KOPT-K1 (cell line): ENCODE results near the gene ANAPC7.
"Not testable (repeated sequence)": the region's sequence is repeated elsewhere in the genome, so short reads cannot be mapped to it uniquely, and the experiment has no call there.

Source experiments
- H3K27ac ChIP-seq: fragments of 200-600 bp; sonication (generic); 2 replicates; pipeline ENCODE4 v1.5.1; 2016; ENCODE audit warnings: antibody characterized with exemption, mild to moderate bottlenecking, low read depth, low read length; ENCODE audit not compliant: poor library complexity, severe bottlenecking
- H3K36me3 ChIP-seq: fragments of 200-600 bp; sonication (generic); 2 replicates; pipeline ENCODE4 v1.5.1; 2017; ENCODE audit warnings: antibody characterized with exemption, mild to moderate bottlenecking, low read length, moderate library complexity; ENCODE audit not compliant: insufficient read depth
- H3K9me3 ChIP-seq: fragments of 200-600 bp; sonication (generic); 2 replicates; pipeline ENCODE4 v1.5.1; 2017; ENCODE audit warnings: antibody characterized with exemption, low read length, mild to moderate bottlenecking; ENCODE audit not compliant: insufficient read depth, poor library complexity, severe bottlenecking

Gene ANAPC7

GRCh38 chr12:110366321-110367142, 37.0 kb downstream of the ANAPC7 start:
- H3K9me3 ChIP-seq = no peaks in the 10 kb centered on the region
- peaks cover 22% of the 10 kb centered on the region for H3K36me3 ChIP-seq
- H3K27ac ChIP-seq = peak overlapping the region; percentile 16

DNA sequence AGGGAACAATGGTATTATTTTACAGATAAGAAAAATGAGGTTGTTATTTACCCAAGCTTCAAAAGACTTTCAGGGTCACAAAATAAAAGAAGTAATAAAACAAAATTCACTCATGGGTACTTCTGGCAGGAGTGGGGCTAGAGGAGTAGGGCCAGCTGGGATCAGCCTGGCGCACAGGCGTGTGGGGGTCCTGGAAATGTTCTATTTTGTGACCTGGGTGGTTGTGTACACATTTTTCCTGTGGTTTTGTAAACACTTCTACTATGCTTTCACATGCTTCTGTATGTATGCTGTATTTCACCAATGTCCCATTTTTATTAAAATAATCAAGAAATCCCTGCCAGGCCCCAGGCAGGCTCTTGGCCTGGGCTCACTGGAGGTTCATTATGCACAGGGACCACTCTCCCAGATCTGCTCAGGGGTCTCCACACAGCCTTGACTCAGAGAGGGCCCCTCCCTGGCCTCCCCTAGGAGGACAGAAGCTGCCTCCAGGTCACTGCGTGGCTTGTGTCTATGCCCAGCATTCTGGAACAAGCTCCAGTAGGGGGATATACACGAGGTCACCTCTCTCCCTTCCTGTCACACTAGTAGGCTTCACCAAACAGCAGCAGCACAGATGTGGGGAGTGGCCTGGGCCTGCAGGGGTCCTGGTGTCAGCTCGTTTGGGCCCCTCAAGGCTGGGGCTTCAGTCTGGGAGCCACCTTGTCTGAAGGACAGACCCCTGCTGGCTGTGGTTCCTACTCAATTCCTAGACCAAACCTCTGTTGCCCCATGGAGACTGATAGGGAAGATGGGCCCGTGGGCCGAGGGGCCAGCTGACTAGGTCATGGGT, 37.8 kb downstream of the ANAPC7 start:
- Histone ChIP-seq H3K27ac (peak overlapping the region; percentile 16), H3K9me3 (no peaks in the 10 kb centered on the region), H3K36me3 (peaks cover 14% of the 10 kb centered on the region)

GRCh38 chr12:110361216-110361615, 42.3 kb downstream of the ANAPC7 start:
- Histone ChIP-seq H3K9me3 (no peaks in the 10 kb centered on the region), H3K27ac (no peak overlapping the region), H3K36me3 (no peaks in the 10 kb centered on the region)

DNA sequence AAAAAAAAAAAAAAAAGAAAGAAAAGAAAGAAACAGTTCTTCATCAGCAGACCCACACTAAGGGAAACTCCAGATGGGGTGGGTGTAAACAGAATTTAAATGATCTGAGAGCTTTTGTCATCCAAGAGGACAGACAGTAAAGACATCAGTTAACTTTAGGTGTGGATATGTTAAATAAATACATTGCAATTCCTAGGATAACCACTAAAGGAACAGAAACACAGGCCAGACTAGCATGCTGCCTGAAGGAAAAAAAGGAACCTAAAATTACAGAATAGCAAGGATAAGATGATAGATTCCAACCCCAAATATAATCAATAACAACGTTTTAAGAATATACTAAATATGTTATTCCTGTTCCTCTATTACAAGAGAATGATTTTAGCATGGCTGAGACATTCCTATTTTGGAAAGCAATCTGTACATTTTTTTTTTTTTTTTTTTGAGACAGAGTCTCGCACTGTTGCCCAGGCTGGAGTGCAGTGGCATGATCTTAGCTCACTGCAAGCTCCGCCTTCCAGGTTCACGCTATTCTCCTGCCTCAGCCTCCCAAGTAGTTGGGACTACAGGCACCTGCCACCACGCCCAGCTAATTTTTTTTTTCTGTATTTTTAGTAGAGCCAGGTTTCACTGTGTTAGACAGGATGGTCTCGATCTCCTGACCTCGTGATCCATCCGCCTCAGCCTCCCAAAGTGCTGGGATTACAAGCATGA, 45.0 kb downstream of the ANAPC7 start:
- H3K36me3 ChIP-seq, H3K27ac ChIP-seq, H3K9me3 ChIP-seq: not testable (repeated sequence)

GRCh38 chr12:110355073-110355472, 48.4 kb downstream of the ANAPC7 start:
- H3K36me3 ChIP-seq = peaks cover 16% of the 10 kb centered on the region
- H3K27ac ChIP-seq = no peak overlapping the region
- H3K9me3 ChIP-seq = no peaks in the 10 kb centered on the region

DNA sequence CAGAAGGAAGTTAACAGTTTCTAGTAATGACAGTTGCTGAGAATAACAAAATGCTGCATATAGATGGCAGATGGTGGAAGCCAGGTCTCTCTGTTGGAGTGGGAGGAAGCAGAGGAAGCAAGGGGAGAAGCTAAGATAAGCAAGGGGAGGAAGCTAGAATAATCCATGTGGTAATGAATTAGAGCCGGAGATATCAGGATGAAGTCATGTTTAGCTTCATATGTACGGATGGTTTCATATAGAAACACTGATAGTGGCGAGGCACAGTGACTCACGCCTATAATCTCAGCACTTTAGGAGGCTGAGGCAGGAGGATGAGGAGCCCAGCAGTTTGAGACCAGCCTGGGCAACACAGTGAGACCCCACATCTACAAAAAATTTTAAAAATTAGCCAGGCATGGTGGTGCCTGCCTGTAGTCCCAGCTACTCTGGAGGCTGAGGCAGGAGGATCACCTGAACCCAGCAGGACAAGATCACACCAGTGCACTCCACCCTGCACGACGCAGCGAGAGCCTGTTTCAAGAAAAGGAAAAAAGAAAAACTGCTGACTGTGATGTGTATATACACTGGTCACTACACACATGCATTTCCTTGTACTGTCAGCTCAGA, 49.2 kb downstream of the ANAPC7 start:
- no peaks in the 10 kb centered on the region for H3K9me3 ChIP-seq
- H3K36me3 ChIP-seq = peaks cover 24% of the 10 kb centered on the region
- no peak overlapping the region for H3K27ac ChIP-seq

DNA sequence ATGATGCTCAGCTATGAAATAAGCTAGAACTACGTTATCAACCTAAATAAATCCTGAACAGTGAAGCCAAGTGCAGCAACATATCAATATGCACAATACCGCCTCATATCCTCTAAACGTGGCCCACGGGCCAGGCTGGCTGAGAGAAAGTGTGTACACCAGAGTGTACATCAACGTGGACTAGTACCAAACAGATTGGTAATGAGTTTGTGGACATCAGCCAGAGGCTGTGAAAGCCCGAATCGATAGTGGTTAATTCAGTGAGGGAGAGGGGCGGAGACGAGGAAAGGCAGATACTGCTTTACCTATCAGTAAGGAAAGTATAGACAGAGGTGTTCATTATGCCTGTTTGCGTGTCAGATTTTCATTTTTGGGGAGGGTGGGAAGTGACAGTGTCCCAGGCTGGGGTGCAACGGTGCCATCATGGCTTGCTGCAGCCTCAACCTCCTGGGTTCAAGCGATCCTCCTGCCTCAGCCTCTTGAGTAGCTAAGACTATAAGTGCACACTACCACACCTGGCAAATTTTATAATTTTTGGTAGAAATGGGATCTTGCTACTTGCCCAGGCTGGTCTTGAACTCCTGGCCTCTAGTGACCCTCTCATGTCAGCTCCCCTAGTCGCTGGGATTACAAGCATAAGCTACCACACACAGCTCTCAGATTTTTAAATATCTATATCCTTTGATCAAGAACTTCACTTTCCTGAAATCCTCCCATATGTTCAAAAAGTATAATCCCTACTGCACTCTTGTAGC, 50.1 kb downstream of the ANAPC7 start:
- no peak overlapping the region for H3K27ac ChIP-seq
- H3K9me3 ChIP-seq = no peaks in the 10 kb centered on the region
- peaks cover 33% of the 10 kb centered on the region for H3K36me3 ChIP-seq

DNA sequence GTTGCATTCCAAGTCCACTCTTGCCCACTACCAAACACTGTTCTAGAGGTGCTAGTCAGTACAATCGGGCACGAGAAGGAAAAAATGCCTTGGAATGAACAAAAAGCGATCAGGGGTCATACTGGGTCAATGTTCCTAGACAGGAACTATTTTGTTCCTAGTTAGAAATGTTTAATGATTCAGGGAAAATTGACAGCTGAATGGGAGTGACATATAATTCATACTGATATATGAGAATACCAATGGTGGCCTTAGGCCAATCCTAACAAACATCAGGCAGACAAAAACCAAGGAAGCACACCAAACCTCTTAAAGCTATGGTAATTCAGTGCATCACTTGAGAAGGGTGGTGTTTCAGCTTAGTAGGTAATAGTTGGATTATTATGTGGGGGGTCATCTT, 51.1 kb downstream of the ANAPC7 start:
- H3K27ac ChIP-seq = no peak overlapping the region
- no peaks in the 10 kb centered on the region for H3K9me3 ChIP-seq
- peaks cover 43% of the 10 kb centered on the region for H3K36me3 ChIP-seq

DNA sequence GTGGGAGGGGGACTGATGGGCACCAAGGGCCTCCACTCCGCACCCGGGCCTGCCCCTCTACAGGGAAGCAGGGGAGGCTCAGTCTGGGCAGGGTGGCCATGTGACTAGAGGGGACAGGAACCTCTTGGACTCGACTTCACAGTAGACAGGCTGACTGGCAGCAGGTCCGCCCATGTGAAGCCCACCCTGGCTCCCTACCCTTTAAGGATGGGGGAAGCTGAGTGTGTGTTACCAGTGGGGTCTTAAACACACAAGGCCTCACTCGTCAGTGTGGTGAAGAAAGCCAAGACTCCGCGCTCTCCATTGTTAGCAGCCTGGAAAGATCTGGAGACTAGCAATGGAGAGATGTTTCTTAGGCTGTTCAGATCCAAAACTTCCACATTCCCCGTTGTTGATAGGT, 52.4 kb downstream of the ANAPC7 start:
- peaks cover 55% of the 10 kb centered on the region for H3K36me3 ChIP-seq
- H3K27ac ChIP-seq = no peak overlapping the region
- H3K9me3 ChIP-seq = no peaks in the 10 kb centered on the region

DNA sequence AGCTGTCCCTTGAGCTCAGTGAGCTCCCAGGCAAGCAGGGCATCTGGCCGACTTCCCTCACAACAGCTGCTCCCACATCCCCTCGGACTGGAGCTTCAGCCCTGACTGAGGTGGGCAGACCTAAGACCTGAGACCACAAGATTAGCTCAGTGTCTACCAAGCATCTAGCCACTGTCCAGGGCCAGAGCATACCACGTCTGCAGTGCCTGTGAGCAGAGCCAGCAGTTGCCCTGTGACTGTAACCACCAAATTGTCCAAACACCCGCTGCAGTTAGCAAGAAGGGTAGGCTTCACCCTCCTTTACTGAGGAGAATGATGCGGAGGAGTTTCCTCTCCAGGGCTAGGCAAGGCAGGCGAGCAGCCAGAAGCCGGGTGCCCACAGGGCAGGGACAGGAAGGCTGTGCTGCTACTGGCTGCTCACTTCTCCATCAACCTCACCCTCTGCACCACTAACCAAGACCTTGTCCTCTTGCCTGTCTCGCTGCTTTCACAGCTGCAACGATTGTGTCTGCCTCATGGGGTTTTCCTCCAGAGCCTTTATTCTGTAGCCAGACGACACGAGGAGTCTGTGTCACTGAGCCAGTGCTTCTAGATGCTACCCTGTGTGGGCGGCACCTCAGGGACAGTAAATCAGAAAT, 53.9 kb downstream of the ANAPC7 start:
- no peak overlapping the region for H3K27ac ChIP-seq
- no peaks in the 10 kb centered on the region for H3K9me3 ChIP-seq
- H3K36me3 ChIP-seq = peaks cover 70% of the 10 kb centered on the region

GRCh38 chr12:110349096-110349495, 54.4 kb downstream of the ANAPC7 start:
- H3K9me3 ChIP-seq = no peaks in the 10 kb centered on the region
- no peak overlapping the region for H3K27ac ChIP-seq
- H3K36me3 ChIP-seq = peaks cover 76% of the 10 kb centered on the region

- Histone ChIP-seq H3K9me3 (no peaks in the 10 kb centered on the region), H3K36me3 (peaks cover 81% of the 10 kb centered on the region), H3K27ac (no peak overlapping the region)
Observed at GRCh38 chr12:110348431-110349059, 55.0 kb downstream of the ANAPC7 start.

DNA sequence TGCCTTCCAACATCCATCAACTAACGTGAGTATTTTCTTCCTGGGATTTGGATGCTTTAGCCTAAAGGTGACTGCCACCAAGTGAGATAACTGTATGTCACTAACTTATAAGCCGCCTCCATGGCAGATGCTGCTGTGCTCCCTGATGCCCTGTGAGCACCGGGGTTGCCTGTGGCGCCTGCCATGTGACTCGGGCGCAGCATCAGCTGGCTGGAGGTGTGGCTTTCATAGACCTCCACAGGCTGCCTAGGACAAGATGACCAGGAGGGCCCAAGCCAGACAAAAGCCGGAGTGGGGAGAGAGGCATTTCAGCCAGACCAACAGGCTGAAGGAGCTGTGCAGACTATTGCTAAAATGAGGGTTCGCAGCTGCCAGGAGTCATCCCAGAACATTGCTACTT, 55.7 kb downstream of the ANAPC7 start:
- H3K27ac ChIP-seq = no peak overlapping the region
- H3K9me3 ChIP-seq = no peaks in the 10 kb centered on the region
- peaks cover 89% of the 10 kb centered on the region for H3K36me3 ChIP-seq
